OCI-LY1 (cell line): ENCODE measurements around the gene FRMD5.

Experiments used
- H2AFZ ChIP-seq: fragments of 200-600 bp; sonication (generic), shearing (Covaris generic); 2 replicates; pipeline ENCODE4 v1.6.0; 2014; ENCODE audit warnings: antibody characterized with exemption, mild to moderate bottlenecking, low read length
- H3F3A ChIP-seq: fragments of 200-600 bp; sonication (generic), shearing (Covaris generic); 2 replicates; pipeline ENCODE4 v1.6.0; 2014; ENCODE audit warnings: mild to moderate bottlenecking, antibody characterized with exemption, low read length, moderate library complexity; ENCODE audit not compliant: insufficient read depth
- H3K27ac ChIP-seq: fragments of 200-600 bp; sonication (generic); 2 replicates; pipeline ENCODE4 v1.5.1; 2014; ENCODE audit warnings: low read length, mixed run types, mild to moderate bottlenecking, low read depth; ENCODE audit not compliant: poor library complexity, severe bottlenecking
- H3K27me3 ChIP-seq: fragments of 200-600 bp; sonication (generic); 2 replicates; pipeline ENCODE4 v1.6.0; 2014; ENCODE audit warnings: antibody characterized with exemption, mild to moderate bottlenecking, low read length, moderate library complexity; ENCODE audit not compliant: insufficient read depth
- H3K36me3 ChIP-seq: fragments of 200-600 bp; sonication (generic); 2 replicates; pipeline ENCODE4 v1.6.1; 2014; ENCODE audit warnings: mild to moderate bottlenecking, antibody characterized with exemption, low read length, moderate library complexity, mixed read lengths; ENCODE audit not compliant: insufficient read depth
- H3K4me1 ChIP-seq: fragments of 200-600 bp; sonication (generic); 2 replicates; pipeline ENCODE4 v1.5.1; 2014; ENCODE audit warnings: mild to moderate bottlenecking, low read length, moderate library complexity; ENCODE audit not compliant: insufficient read depth, severe bottlenecking
- H3K4me2 ChIP-seq: fragments of 200-600 bp; sonication (generic), shearing (Covaris generic); 2 replicates; pipeline ENCODE4 v1.6.1; 2014; ENCODE audit warnings: low read length
- H3K4me3 ChIP-seq: fragments of 200-600 bp; sonication (generic); 2 replicates; pipeline ENCODE4 v1.5.1; 2014; ENCODE audit warnings: low read length, low read depth, mild to moderate bottlenecking, mixed read lengths; ENCODE audit not compliant: poor library complexity, severe bottlenecking
- H3K79me2 ChIP-seq: fragments of 200-600 bp; shearing (Covaris generic); 2 replicates; pipeline ENCODE4 v1.6.1; 2016; ENCODE audit warnings: mixed run types, low read length, mixed read lengths; ENCODE audit not compliant: insufficient read depth
- H3K9ac ChIP-seq: fragments of 200-600 bp; sonication (generic), shearing (Covaris generic); 2 replicates; pipeline ENCODE4 v1.6.1; 2014; ENCODE audit warnings: mild to moderate bottlenecking, low read length, mixed read lengths
- H3K9me2 ChIP-seq: fragments of 200-600 bp; sonication (generic), shearing (Covaris generic); 2 replicates; pipeline ENCODE4 v1.6.1; 2014; ENCODE audit warnings: low read depth, mild to moderate bottlenecking, low read length, mixed read lengths
- H3K9me3 ChIP-seq: fragments of 200-600 bp; shearing (Covaris generic); 2 replicates; pipeline ENCODE4 v1.6.1; 2014; ENCODE audit warnings: low read length, mixed read lengths
- H4K20me1 ChIP-seq: fragments of 200-600 bp; sonication (generic), shearing (Covaris generic); 2 replicates; pipeline ENCODE4 v1.6.0; 2016; ENCODE audit warnings: mild to moderate bottlenecking, low read length; ENCODE audit not compliant: insufficient read depth
- CTCF ChIP-seq: fragments of 200-600 bp; sonication (generic), shearing (Covaris generic); IDR thresholded peaks from 2 replicates; pipeline ENCODE4 v1.5.1; 2017; ENCODE audit warnings: mild to moderate bottlenecking, antibody characterized with exemption, low read length, moderate library complexity, mixed read lengths
- EZH2 ChIP-seq: fragments of 200-600 bp; sonication (generic), shearing (Covaris generic); IDR thresholded peaks from 2 replicates; pipeline ENCODE4 v1.8.0; 2017; ENCODE audit warnings: borderline replicate concordance, mixed run types, mild to moderate bottlenecking, antibody characterized with exemption, low read length, moderate library complexity, mixed read lengths

The FRMD5 gene

DNA sequence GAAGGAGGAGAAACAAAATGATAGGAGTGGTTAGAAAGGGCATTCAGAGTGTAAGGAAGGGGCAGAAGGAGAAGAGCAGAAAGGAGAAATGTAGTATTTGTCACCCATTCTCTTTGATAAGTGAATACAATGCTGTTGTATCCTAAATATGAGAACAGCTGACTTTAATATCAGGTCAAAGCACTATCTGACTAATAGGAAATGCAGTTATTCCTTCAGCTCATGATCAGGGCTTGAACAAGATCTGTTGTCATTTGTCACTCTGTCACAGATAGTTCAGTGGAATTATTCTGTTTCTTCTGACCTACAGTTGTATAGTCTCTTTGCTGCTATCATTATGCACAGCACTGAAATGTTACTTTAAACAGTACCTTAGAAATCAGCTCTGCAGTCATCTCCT lies 149.4 kb downstream of the FRMD5 start:
- no peak overlapping the region for H2AFZ ChIP-seq
- H3K36me3 ChIP-seq = no peaks in the 10 kb centered on the region
- H3K9ac ChIP-seq = no peak overlapping the region
- no peaks in the 10 kb centered on the region for H3K9me2 ChIP-seq
- H3F3A ChIP-seq = no peaks in the 10 kb centered on the region
- no peak for TF ChIP-seq EZH2
- no peak for TF ChIP-seq CTCF
- no peaks in the 10 kb centered on the region for H3K4me1 ChIP-seq
- H3K4me3 ChIP-seq = no peak overlapping the region
- no peaks in the 10 kb centered on the region for H3K27me3 ChIP-seq
- H3K79me2 ChIP-seq = no peaks in the 10 kb centered on the region
- no peak overlapping the region for H3K4me2 ChIP-seq
- no peaks in the 10 kb centered on the region for H4K20me1 ChIP-seq
- H3K27ac ChIP-seq = no peak overlapping the region
- H3K9me3 ChIP-seq = no peaks in the 10 kb centered on the region

GRCh38 chr15:44045217-44045616 lies 149.9 kb downstream of the FRMD5 start:
- no peak overlapping the region for H3K27ac ChIP-seq
- H3K27me3 ChIP-seq = no peaks in the 10 kb centered on the region
- H3K79me2 ChIP-seq = no peaks in the 10 kb centered on the region
- no peak overlapping the region for H2AFZ ChIP-seq
- no peak overlapping the region for H3K4me2 ChIP-seq
- H3K36me3 ChIP-seq = no peaks in the 10 kb centered on the region
- no peaks in the 10 kb centered on the region for H3K9me3 ChIP-seq
- H3K9me2 ChIP-seq = no peaks in the 10 kb centered on the region
- no peaks in the 10 kb centered on the region for H3F3A ChIP-seq
- H3K4me1 ChIP-seq = no peaks in the 10 kb centered on the region
- TF ChIP-seq CTCF (no peak), EZH2 (no peak)
- H3K4me3 ChIP-seq = no peak overlapping the region
- H3K9ac ChIP-seq = no peak overlapping the region
- H4K20me1 ChIP-seq = no peaks in the 10 kb centered on the region

GRCh38 chr15:44038755-44039191 lies 156.3 kb downstream of the FRMD5 start:
- no peak overlapping the region for H3K9ac ChIP-seq
- no peaks in the 10 kb centered on the region for H3K27me3 ChIP-seq
- H3K36me3 ChIP-seq = no peaks in the 10 kb centered on the region
- H3K9me3 ChIP-seq = no peaks in the 10 kb centered on the region
- no peaks in the 10 kb centered on the region for H3K9me2 ChIP-seq
- H3F3A ChIP-seq = no peaks in the 10 kb centered on the region
- H3K27ac ChIP-seq = no peak overlapping the region
- no peak overlapping the region for H3K4me2 ChIP-seq
- H3K4me3 ChIP-seq = no peak overlapping the region
- H2AFZ ChIP-seq = no peak overlapping the region
- H3K4me1 ChIP-seq = no peaks in the 10 kb centered on the region
- no peaks in the 10 kb centered on the region for H3K79me2 ChIP-seq
- H4K20me1 ChIP-seq = no peaks in the 10 kb centered on the region
- TF ChIP-seq EZH2 (no peak), CTCF (no peak)
